Body of pancreas (tissue), 4 donors: ENCODE measurements around the gene TEX14. TPM values are rescaled to one million over a fixed set of nuclear protein-coding genes. Genes with fewer than 3 reads are reported as not detected.
"Not testable (repeated sequence)": the region's sequence is repeated elsewhere in the genome, so short reads cannot be mapped to it uniquely, and the experiment has no call there.

Experiments
- ATAC-seq: fragments of 150-250 bp; one replicate; pipeline ENCODE4 v1.9.1; 2016
- DNase-seq, 4 donors: peaks; one replicate each; pipeline ENCODE4 v3.0.0-alpha.2; 2019
- H3K27ac ChIP-seq, 4 donors: fragments of 200-600 bp; sonication (generic); 1 replicate in 3 of 4; 2 replicates in 1 of 4; pipeline versions ENCODE4 v1.5.1 to v1.6.1; 2016 to 2019; ENCODE audit warnings: mild to moderate bottlenecking in 1 of 4, mixed read lengths in 1 of 4, moderate library complexity in 1 of 4
- H3K27me3 ChIP-seq, 2 donors: fragments of 200-600 bp; sonication (generic); one replicate each; pipeline ENCODE4 v1.6.0; 2016; ENCODE audit warnings: mild to moderate bottlenecking in 1 of 2
- H3K36me3 ChIP-seq, 2 donors: fragments of 200-600 bp; sonication (generic); replicated peaks in 1 of 2; 2 replicates each; pipeline ENCODE4 v1.5.1; 2016; ENCODE audit warnings: low read depth in 2 of 2; ENCODE audit not compliant: insufficient read depth in 1 of 2
- H3K4me1 ChIP-seq: fragments of 200-600 bp; sonication (generic); one replicate; pipeline ENCODE4 v1.6.0; 2016
- H3K4me3 ChIP-seq, 2 donors: fragments of 200-600 bp; sonication (generic); 1 replicate in 1 of 2; 2 replicates in 1 of 2; pipeline ENCODE4 v1.5.1; 2016 to 2019
- H3K9me3 ChIP-seq, 3 donors: fragments of 200-600 bp; sonication (generic); 1 replicate in 2 of 3; 2 replicates in 1 of 3; pipeline ENCODE4 v1.5.1; 2016
- POLR2A ChIP-seq, 3 donors: fragments of 450-650 bp; IDR thresholded peaks; one replicate each; pipeline ENCODE4 v1.6.1; 2016; ENCODE audit warnings: antibody characterized with exemption in 3 of 3, mild to moderate bottlenecking in 2 of 3
- WGBS, 2 donors: methylation state at CpG; one replicate each; pipeline ENCODE4 v1.1.5; 2017; 5-methylcytosine and 5-hydroxymethylcytosine counted together
- intact Hi-C: fragments of 100-400 bp; cut with DNase I; formaldehyde crosslinking; loops from one replicate; pipeline ENCODE4 v1.15.1; 2023
- total RNA-seq, 2 donors: library from RNA; depleted of rRNA; stranded (reverse); fragments of >200 nt; gene quantifications; one replicate each; pipeline ENCODE4 v1.1.0, GENCODE V29; 2016
- TF ChIP-seq, protein P1 (sequence below), 7 experiments: fragments of 450-650 bp in 4 of 7; fragments of 200-600 bp in 3 of 7; sonication (generic) in 3 of 7; IDR thresholded peaks; one replicate each; pipeline ENCODE4 v1.5.1; 2016 to 2019; ENCODE audit warnings: antibody characterized with exemption in 7 of 7

TEX14 gene
- total RNA-seq, 2 donors from 2014 or later: 0.26 TPM; not detected in 1

DNA sequence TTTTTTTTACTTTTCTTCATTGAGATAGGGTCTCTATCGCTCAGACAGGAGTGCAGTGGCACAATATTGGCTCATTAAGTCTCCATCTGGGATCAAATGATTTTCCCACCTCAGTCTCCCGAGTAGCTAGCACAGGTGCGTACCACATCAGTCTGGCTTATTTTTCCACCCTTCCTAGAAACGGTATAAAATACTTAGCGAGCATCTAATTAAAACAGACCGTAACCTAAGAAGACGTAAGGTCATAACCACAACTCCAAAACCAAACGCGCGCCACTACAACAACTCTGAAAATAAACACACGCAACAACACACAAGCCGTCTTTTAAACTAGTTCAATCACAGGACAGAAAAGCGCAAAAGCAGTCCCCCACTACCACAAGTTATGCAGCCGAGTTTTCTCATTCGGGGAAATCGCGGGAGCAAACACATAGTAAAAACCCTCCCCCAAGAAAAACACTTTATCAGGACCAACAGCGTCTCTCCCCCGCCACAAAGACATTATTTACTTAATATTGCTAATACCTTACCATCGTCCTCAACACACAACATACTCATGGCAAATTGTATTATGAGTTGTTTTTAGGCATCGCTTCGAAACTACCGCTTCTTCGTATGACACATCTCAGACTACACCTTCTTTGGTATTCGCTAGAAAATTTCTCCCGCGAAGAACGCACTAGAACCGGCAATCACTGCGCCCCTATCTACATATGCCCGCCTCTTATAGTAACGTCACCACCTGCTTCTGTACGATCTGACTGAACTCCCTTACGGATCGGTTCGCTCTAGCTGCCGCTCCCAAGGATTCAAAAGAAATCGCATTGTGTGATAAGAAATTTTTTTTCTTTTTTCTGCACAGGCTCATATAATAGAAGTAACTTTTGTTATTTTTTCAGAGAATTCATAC is 32.8 kb downstream of the TEX14 start:
- Histone ChIP-seq H3K27ac (peak overlapping the region; percentile 71 to 80 (median 78)), H3K9me3 (no peaks in the 10 kb centered on the region), H3K27me3 (no peaks in the 10 kb centered on the region), H3K4me3 (peak overlapping the region in 1 of 2 donors; percentile 4), H3K36me3 (no peaks in the 10 kb centered on the region), H3K4me1 (peaks cover 6% of the 10 kb centered on the region)
- ATAC-seq (peak; percentile 96), DNase-seq (peak; percentile 79 to 89 (median 84))
- TF ChIP-seq, protein P1, sequence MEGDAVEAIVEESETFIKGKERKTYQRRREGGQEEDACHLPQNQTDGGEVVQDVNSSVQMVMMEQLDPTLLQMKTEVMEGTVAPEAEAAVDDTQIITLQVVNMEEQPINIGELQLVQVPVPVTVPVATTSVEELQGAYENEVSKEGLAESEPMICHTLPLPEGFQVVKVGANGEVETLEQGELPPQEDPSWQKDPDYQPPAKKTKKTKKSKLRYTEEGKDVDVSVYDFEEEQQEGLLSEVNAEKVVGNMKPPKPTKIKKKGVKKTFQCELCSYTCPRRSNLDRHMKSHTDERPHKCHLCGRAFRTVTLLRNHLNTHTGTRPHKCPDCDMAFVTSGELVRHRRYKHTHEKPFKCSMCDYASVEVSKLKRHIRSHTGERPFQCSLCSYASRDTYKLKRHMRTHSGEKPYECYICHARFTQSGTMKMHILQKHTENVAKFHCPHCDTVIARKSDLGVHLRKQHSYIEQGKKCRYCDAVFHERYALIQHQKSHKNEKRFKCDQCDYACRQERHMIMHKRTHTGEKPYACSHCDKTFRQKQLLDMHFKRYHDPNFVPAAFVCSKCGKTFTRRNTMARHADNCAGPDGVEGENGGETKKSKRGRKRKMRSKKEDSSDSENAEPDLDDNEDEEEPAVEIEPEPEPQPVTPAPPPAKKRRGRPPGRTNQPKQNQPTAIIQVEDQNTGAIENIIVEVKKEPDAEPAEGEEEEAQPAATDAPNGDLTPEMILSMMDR (IDR thresholded peaks at IDR 0.05): peak in 1 of 7 experiments; percentile 13
- TF ChIP-seq POLR2A (IDR thresholded peaks at IDR 0.05): peak; percentile 94 to 100 (median 100)
- WGBS, 2 donors: 1 to 2% methylated on average over 38 of the region's 38 CpGs
- intact Hi-C loops: no loop called here

DNA sequence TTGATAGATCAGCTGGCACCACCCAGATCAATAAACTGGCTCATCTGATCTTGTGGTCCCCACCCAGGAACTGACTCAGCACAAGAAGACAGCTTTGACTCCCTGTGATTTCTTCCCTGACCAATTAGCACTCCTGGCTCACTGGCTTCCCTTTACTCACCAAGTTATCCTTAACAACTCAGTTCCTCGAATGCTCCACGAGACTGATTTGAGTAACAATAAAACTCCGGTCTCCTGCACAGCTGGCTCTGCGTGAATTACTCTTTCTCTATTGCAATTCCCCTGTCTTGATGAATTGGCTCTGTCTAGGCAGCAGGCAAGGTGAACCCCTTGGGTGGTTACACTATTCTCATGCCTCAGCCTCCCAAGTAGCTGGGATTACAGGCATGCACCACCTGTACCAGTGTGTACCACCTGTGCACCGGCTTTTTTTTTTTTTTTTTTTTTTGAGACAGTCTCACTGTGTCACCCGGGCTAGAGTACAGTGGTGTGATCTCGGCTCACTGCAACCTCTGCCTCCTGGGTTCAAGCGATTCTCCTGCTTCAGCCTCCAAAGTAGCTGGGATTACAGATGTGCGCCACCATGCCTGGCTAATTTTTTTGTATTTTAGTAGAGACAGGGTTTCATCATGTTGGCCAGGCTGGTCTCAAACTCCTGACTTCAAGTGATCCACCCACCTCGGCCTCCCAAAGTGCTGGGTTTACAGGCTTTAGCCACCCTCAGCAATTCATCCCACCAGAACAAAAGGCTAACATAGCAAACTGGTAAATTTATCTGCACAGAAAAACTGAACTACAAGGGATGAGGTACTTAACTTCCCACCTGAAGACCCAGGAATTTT is 33.7 kb downstream of the TEX14 start:
- H3K4me3 ChIP-seq, intact Hi-C loops, H3K4me1 ChIP-seq, H3K36me3 ChIP-seq, ATAC-seq, H3K9me3 ChIP-seq, H3K27me3 ChIP-seq: not testable (repeated sequence)
- WGBS, 2 donors: 64 to 66% methylated on average over 10 of the region's 10 CpGs
- peak overlapping the region; percentile 71 to 80 (median 78) for H3K27ac ChIP-seq
- peak in 2 of 4 donors; percentile 10 to 20 for DNase-seq

DNA sequence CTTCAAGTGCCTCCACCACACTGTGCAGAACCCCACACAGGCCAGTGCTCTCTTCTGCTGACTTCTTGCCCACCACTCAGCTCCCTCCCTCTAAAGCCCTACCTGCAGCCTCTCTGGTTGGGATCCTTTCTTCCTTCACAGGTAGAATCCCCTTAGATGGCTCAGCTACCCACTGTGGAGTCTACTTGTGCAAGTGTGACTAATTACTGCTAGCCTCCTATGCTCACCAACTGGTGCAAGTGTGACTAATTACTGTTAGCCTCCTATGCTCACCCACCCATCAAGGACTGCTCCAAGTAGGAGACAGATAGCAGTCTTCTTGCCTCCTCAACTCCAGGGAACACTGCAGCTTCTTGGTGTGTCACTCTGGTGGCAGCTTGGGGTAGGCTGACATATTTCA is 43.6 kb downstream of the TEX14 start:
- intact Hi-C loops: no loop called here
- H3K4me3 ChIP-seq: no peak overlapping the region
- H3K9me3 ChIP-seq: no peaks in the 10 kb centered on the region
- DNase-seq (no peak), ATAC-seq (no peak)
- no peaks in the 10 kb centered on the region for H3K27me3 ChIP-seq
- no peaks in the 10 kb centered on the region for H3K4me1 ChIP-seq
- H3K27ac ChIP-seq: no peak overlapping the region
- no peaks in the 10 kb centered on the region for H3K36me3 ChIP-seq
- TF ChIP-seq, protein P1 (IDR thresholded peaks at IDR 0.05): no peak
- no peak for TF ChIP-seq POLR2A (IDR thresholded peaks at IDR 0.05)

DNA sequence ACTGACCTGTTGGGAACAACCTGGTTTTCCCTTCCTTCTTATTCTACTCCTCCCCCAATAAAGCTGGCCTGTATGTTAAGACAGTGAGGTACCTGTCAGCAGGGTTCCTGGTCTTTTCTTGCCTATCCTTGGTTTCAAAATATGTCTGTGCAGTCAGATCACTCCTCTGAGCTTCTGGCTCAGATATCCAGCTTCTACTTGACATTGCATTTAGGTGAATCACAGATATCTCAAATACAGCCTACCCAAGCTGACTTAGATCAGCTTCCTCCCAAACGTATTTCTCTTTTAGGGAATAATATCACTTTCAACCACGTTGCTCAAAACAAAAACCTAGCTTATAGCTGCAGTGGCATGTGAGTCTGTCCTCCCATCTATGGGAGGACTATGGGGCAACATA is 48.7 kb downstream of the TEX14 start:
- Histone ChIP-seq H3K27me3 (no peaks in the 10 kb centered on the region), H3K9me3 (no peaks in the 10 kb centered on the region), H3K36me3 (no peaks in the 10 kb centered on the region), H3K4me1 (no peaks in the 10 kb centered on the region), H3K27ac (no peak overlapping the region), H3K4me3 (no peak overlapping the region)
- DNase-seq: no peak
- no peak for TF ChIP-seq POLR2A (IDR thresholded peaks at IDR 0.05)
- TF ChIP-seq, protein P1 (IDR thresholded peaks at IDR 0.05): no peak
- intact Hi-C loops: no loop called here
- WGBS, 2 donors: 47 to 49% methylated on average over 2 of the region's 2 CpGs
- ATAC-seq: no peak

DNA sequence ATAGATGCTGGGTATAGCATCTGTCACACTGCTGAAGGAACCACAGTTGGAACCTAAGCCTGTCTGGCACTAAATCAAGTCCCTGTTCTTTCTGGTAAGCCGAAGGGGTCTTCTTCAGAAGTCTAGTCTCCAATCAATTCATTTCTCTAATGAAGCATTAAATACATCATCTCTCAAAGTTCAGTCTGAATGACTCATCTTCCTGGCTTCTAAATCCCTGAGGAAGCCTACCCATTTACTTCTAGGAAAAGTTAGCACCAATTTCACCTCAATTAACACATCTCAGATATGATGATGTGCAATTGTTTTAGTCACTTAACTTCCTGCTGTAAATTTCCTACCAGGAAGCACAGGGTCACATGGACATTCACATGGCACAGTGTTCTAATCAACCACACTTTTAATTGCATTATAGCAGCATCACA is 49.9 kb downstream of the TEX14 start:
- H3K27ac ChIP-seq: no peak overlapping the region
- H3K27me3 ChIP-seq: no peaks in the 10 kb centered on the region
- no peaks in the 10 kb centered on the region for H3K4me1 ChIP-seq
- intact Hi-C loops: no loop called here
- TF ChIP-seq POLR2A (IDR thresholded peaks at IDR 0.05): no peak
- TF ChIP-seq, protein P1 (IDR thresholded peaks at IDR 0.05): no peak
- ATAC-seq: no peak
- H3K36me3 ChIP-seq: no peaks in the 10 kb centered on the region
- 73 to 93% methylated on average over 1 of the region's 1 CpG for WGBS, 2 donors
- H3K9me3 ChIP-seq: no peaks in the 10 kb centered on the region
- no peak for DNase-seq
- no peak overlapping the region for H3K4me3 ChIP-seq
